SK-N-SH (cell line): ENCODE measurements around the gene THBD.

Experiments
- CTCF ChIP-seq: fragments of 200-600 bp; sonication (generic); IDR thresholded peaks from 2 replicates; pipeline ENCODE4 v1.6.1; 2017; ENCODE audit warnings: antibody characterized with exemption, mild to moderate bottlenecking, moderate library complexity
- PBX3 ChIP-seq: IDR thresholded peaks from 2 replicates; pipeline ENCODE4; 2012
- POLR2AphosphoS5 ChIP-seq: IDR thresholded peaks from 2 replicates; pipeline ENCODE4 v1.6.1; 2012; ENCODE audit warnings: low read depth, low read length
- RAD21 ChIP-seq: IDR thresholded peaks from 2 replicates; pipeline ENCODE4 v1.6.1; 2012; ENCODE audit warnings: mild to moderate bottlenecking, low read length
- REST ChIP-seq: IDR thresholded peaks from 2 replicates; pipeline ENCODE4 v1.6.1; 2012; ENCODE audit warnings: mild to moderate bottlenecking, low read depth, low read length, moderate library complexity
- SIN3A ChIP-seq: IDR thresholded peaks from 2 replicates; pipeline ENCODE4 v1.6.1; 2012; ENCODE audit warnings: low read depth, mild to moderate bottlenecking, low read length, moderate library complexity, borderline replicate concordance
- SMC3 ChIP-seq: IDR thresholded peaks from 2 replicates; pipeline ENCODE4 v1.6.1; 2012; ENCODE audit warnings: low read depth, low read length, improper control_type of control experiment
- TAF1 ChIP-seq: IDR thresholded peaks from 2 replicates; pipeline ENCODE4 v1.6.1; 2012; ENCODE audit warnings: low read depth, mild to moderate bottlenecking, low read length, moderate library complexity, borderline replicate concordance
- USF2 ChIP-seq: fragments of 150-350 bp; IDR thresholded peaks from 2 replicates; pipeline ENCODE4 v1.6.1; 2017; ENCODE audit warnings: antibody characterized with exemption, low read length, low read depth, borderline replicate concordance

- TF ChIP-seq SIN3A, result no peak
- TF ChIP-seq RAD21, result no peak
- TF ChIP-seq REST, result no peak
- no peak for TF ChIP-seq PBX3
- TF ChIP-seq SMC3, result no peak
- no peak for TF ChIP-seq POLR2AphosphoS5
- no peak for TF ChIP-seq CTCF
- no peak for TF ChIP-seq TAF1
- no peak for TF ChIP-seq USF2
Observed at GRCh38 chr20:23037017-23037481, 12.4 kb downstream of the THBD start.
